Measurements from ENCODE around the gene IGFBP7. TPM values are rescaled to one million over a fixed set of nuclear protein-coding genes. Genes with fewer than 3 reads are reported as not detected.

IGFBP7 gene
- polyA plus RNA-seq, 4 donors = 466 to 679 (median 600) TPM

- DNase-seq (ENCODE audit: low read depth in 4 of 4, low spot score in 2 of 4) = no peak
Measured at GRCh38 chr4:57131849-57132742, 21.9 kb upstream of the IGFBP7 start.

DNA sequence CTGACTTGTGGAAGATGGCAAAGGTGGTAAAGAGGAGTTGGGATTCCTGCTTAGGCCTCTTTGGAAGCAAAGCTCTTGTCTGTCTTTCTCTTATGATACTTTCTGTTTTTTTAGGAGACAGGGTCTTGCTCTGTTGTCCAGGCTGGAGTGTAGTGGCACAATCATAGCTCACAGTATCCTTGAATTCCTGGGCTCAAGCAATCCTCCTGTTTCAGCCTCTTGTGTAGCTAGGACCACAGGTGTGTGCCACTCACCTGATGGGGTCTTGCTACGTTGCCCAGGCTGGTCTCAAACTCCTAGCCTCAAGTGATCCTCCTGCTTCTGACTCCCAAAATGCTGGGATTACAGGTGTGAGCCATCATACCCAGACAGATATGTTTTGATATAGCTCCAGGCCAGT lies 19.3 kb upstream of the IGFBP7 start:
- no peak for DNase-seq (ENCODE audit: low read depth in 4 of 4, low spot score in 2 of 4)

- no peak for DNase-seq (ENCODE audit: low read depth in 4 of 4, low spot score in 2 of 4)
Measured at GRCh38 chr4:57127361-57127760, 17.2 kb upstream of the IGFBP7 start.

DNA sequence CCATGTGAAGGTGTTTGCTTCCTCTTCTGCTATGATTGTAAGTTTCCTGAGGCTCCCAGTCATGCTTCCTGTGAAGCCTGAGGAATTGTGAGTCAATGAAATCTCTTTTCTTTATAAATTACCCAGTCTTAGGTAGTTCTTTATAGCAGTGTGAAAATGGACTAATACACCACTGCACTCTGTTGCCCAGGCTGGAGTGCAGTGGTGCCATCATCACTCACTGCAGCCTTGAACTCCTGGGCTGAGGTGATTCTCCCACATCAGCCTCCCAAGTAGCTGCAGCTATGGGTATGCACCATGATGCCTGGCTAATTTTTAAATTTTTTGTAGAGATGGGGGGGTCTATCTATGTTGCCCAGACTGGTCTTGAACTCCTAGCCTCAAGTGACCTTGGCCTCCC lies 15.8 kb upstream of the IGFBP7 start:
- no peak for DNase-seq (ENCODE audit: low read depth in 4 of 4, low spot score in 2 of 4)

- DNase-seq (ENCODE audit: low read depth in 4 of 4, low spot score in 2 of 4) = no peak
Measured at GRCh38 chr4:57124145-57124544, 14.0 kb upstream of the IGFBP7 start.

GRCh38 chr4:57122959-57123358 lies 12.8 kb upstream of the IGFBP7 start:
- no peak for DNase-seq (ENCODE audit: low read depth in 4 of 4, low spot score in 2 of 4)

GRCh38 chr4:57119054-57119651 lies 9.0 kb upstream of the IGFBP7 start:
- DNase-seq (ENCODE audit: low read depth in 4 of 4, low spot score in 2 of 4) = no peak

DNA sequence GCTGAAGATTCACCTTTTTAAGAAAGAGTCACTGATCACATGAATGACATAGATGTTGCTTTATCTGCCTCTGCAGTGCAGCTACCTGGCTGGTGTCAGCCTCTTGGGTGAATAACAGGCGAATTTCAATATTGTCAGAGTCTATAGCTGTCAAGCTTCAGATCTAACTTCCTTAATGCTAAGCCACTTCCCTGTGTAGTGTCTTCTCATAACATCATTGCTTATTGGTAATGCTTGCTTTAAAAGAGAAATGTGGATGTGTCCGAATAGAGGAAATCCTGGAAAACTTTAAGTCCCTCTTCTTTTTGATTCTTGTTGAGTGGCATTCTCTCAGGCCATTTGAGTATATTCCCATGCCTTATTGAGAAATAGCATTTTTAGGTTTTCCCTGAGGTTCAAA lies 7.3 kb upstream of the IGFBP7 start:
- no peak for DNase-seq (ENCODE audit: low read depth in 4 of 4, low spot score in 2 of 4)

GRCh38 chr4:57116245-57116644 lies 6.1 kb upstream of the IGFBP7 start:
- DNase-seq (ENCODE audit: low read depth in 4 of 4, low spot score in 2 of 4) = no peak

DNA sequence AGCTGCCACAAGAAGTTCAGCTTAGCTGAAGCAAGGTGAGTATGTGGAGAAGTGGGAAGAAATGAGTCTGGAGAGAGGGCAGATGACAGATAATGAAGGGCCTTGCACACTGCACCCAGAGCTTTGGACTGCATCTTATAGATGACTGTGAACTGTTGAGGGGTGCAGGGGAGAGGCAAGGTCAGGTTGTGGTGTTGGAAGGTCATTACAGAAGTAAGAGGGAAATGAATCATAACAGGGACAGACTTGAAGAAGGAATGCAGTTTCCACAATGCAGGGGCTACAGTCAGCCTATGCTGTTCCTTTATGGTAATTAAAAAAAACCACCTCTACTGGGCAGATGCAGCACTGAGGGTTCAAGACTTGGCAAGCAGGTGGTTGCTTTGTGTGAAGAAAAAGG lies 4.8 kb upstream of the IGFBP7 start:
- DNase-seq (ENCODE audit: low read depth in 4 of 4, low spot score in 2 of 4) = no peak

GRCh38 chr4:57113870-57114269 lies 3.7 kb upstream of the IGFBP7 start:
- no peak for DNase-seq (ENCODE audit: low read depth in 4 of 4, low spot score in 2 of 4)

- no peak for DNase-seq (ENCODE audit: low read depth in 4 of 4, low spot score in 2 of 4)
Measured at GRCh38 chr4:57110640-57111511, 691 bp upstream of the IGFBP7 start.

DNA sequence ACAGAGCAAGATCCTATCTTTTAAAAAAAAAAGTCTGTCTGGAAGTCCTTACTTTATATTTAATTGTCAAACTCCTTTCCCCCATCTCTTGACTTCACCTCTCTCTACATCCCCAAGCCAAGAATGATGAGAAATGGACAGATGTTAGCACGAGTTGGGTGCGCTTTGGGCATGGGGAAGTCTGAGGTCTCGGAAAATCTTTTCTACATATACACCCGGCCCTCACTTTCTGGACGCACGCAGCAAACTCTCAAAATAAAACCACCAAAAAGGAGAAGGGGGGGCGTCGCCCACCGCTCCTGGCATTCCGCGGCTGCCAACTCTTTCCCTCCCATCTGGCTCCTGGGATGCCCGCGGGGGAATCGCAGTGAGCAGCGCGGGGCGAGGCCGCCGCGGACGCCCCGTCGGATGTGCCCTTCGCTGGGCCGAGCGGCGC lies 756 bp downstream of the IGFBP7 start:
- DNase-seq (ENCODE audit: low read depth in 4 of 4, low spot score in 2 of 4) = no peak

DNA sequence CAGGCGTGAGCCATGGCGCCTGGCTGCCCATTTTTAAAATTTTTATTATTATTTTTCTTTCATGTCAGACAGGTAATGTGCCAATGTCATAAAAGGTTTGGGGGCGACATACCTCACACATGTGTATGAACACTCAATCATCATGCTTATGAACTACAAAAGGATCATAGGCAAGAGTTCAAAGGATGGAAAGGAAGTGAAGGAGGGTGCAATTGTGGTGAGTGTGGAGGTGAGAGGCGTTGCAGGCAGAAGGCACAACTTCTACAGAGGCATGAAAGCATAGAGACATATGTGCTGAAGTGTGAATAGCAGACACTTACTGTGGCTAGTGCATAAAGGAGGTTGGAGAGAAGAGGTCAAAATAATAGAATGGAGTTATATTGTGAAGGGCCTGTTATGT lies 4.0 kb downstream of the IGFBP7 start:
- DNase-seq (ENCODE audit: low read depth in 4 of 4, low spot score in 2 of 4) = no peak

DNA sequence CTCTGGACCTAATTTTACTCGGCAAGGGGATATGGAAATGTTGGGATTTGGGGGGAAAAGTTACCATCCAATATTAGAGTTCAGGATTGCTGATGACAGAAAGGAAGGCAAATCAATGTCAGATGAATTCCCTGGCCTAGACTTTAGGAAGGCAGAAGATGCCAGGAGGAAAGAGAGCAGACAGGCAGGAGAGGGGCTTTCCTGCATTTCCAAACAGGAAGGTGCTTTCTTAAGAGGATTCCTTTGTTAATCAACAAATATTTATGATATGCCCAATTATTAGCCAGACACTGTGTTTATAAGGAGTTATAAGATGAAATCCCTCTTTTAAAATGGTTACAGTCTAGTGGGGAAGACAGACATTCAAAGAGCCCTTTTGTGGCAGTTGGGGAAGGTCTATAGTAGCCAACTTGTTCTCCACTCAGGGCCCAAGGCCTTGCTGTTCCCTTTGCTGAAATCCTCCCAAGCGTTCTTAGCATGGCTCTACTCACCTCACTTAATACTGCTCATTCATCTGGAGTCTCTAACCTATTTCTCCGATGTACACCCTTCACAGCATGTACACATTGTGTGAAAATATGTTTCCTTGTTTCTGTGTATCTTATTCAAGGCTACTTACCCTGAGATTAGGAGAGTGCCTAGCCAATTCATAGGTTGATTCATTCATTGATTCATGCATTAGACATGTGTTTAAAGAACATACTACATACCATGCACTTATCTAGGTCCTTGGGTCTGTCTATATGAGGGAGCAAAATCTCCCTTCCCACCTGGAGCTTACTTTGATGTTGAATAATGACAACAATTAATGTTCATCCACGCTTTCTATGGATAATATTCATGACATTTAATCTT lies 5.3 kb downstream of the IGFBP7 start:
- no peak for DNase-seq (ENCODE audit: low read depth in 4 of 4, low spot score in 2 of 4)

DNA sequence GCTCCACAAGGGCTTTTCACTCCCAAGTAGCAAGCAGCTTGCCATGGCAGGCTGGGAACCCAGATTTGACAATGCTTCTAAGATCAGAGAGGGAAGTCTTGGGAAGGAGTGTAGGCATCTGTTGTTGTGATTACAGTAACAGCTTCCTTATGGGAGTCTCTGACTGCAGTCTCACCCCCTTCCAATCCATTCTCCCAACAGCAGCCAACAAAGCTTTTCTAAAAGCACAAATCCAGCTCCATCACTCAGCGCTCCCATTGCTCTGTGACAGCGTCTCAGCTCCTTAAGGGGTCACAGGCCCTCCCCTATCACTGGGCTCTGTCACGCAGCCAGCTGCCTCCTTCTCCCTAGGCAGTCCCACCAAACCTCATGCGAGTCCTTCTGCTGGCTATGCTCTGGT lies 7.1 kb downstream of the IGFBP7 start:
- DNase-seq (ENCODE audit: low read depth in 4 of 4, low spot score in 2 of 4) = no peak

DNA sequence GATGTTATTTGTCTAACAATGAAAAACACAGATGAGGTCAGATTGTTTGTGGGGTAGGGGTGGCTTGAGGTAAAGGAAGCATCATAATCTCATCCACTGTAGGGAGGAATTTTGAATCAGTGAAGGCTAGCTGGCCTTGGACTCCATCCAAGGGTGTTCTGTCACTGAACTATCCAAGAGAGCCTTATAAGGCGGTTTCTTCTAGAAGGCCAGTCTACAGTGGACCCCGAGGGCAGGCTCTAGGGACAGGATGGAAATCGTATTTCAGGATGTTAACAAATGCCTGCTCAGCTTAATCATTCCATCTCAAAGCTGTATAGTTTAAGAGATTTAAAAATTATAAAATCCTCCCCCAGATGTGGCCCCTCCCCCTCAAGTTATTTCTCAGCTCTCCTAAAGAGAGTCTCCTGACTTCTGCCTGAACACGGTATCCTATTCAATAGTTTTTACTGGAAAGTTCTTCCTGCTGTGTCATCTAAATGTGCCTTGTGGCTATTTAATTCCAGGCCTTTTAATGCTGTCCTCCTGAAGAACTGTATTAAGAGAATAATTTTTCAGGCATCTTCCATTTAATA lies 8.0 kb downstream of the IGFBP7 start:
- peak in 2 of 4 donors; percentile 79 to 80 for DNase-seq (ENCODE audit: low read depth in 4 of 4, low spot score in 2 of 4)

GRCh38 chr4:57100979-57101651 lies 9.1 kb downstream of the IGFBP7 start:
- no peak for DNase-seq (ENCODE audit: low read depth in 4 of 4, low spot score in 2 of 4)

DNA sequence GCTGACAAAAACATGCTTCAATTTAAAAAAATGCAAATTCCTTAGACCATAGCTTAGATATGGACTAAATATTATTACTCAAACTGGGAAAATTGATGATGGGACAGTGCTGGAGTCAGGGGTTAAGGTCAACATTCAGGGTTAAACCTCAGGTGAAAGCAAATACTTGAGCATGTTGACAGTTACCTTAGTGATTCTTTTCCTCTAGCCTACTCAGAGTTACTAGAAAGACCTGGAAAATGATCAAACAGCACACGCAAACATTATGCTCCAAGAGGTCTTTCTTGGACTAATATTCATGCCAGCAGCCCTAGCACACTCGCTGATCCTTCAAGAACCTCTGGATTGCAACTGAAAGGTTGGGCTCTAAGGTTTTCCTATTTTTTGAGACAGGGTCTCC lies 10.8 kb downstream of the IGFBP7 start:
- no peak for DNase-seq (ENCODE audit: low read depth in 4 of 4, low spot score in 2 of 4)

Data from left renal cortex interstitium (tissue), 4 donors.